ENCODE results near the gene PAMR1. TPM values are rescaled to one million over a fixed set of nuclear protein-coding genes. Genes with fewer than 3 reads are reported as not detected.
A peak's percentile ranks its signal among the peaks of the same experiment; 100 is the strongest.
"Not testable (repeated sequence)": the region's sequence is repeated elsewhere in the genome, so short reads cannot be mapped to it uniquely, and the experiment has no call there.

Gene PAMR1
- total RNA-seq, 4 donors from 2014 or later = 4.0 to 13.5 (median 10.4) TPM

GRCh38 chr11:35526370-35526792, 965 bp upstream of the PAMR1 start:
- no peak for TF ChIP-seq EP300 (IDR thresholded peaks at IDR 0.05; ENCODE audit: low read depth)
- Histone ChIP-seq H3K4me1 (peaks cover 0 to 5% (median 0%) of the 10 kb centered on the region in 4 donors), H3K9me3 (no peaks in the 10 kb centered on the region), H3K36me3 (no peaks in the 10 kb centered on the region), H3K27me3 (peaks cover 58% of the 10 kb centered on the region), H3K4me3 (no peak overlapping the region), H3K27ac (no peak overlapping the region)
- WGBS, 2 donors (ENCODE audit: low coverage in 1 of 2) = 53 to 67% methylated on average over 6 of the region's 6 CpGs
- intact Hi-C loops (cut with DNase I; ENCODE audit: low total_unique reads) (no loop called here), in situ Hi-C loops (cut with MboI; ENCODE audit: low pct_ligation_motif_present in 1 of 4, low pct_unique_long_range_greater_than_20kb in 1 of 4, low sequenced_read_pairs in 3 of 4) (no loop called here)
- DNase-seq = no peak

- H3K4me1 ChIP-seq = peaks cover 0 to 3% (median 0%) of the 10 kb centered on the region in 4 donors
- no peaks in the 10 kb centered on the region for H3K36me3 ChIP-seq
- no peak for TF ChIP-seq POLR2A (IDR thresholded peaks at IDR 0.05)
- TF ChIP-seq POLR2AphosphoS5 (IDR thresholded peaks at IDR 0.05) = no peak
- TF ChIP-seq EP300 (IDR thresholded peaks at IDR 0.05; ENCODE audit: low read depth) = no peak
- no peak for TF ChIP-seq CTCF (IDR thresholded peaks at IDR 0.05)
- WGBS, 2 donors (ENCODE audit: low coverage in 1 of 2) = 66 to 81% methylated on average over 3 to 4 of the region's 4 CpGs
- H3K9me3 ChIP-seq = no peaks in the 10 kb centered on the region
- DNase-seq = no peak
- in situ Hi-C loops (cut with MboI; ENCODE audit: low pct_ligation_motif_present in 1 of 4, low pct_unique_long_range_greater_than_20kb in 1 of 4, low sequenced_read_pairs in 3 of 4) (no loop called here), intact Hi-C loops (cut with DNase I; ENCODE audit: low total_unique reads) (no loop called here)
- peak overlapping the region in 3 of 4 donors; percentile 13 to 77 (median 55) for H3K27ac ChIP-seq
- H3K4me3 ChIP-seq = peak overlapping the region in 3 of 4 donors; percentile 12 to 31 (median 20)
- H3K27me3 ChIP-seq = peaks cover 56% of the 10 kb centered on the region
Measured at GRCh38 chr11:35524780-35525179, 636 bp downstream of the PAMR1 start.

GRCh38 chr11:35523861-35524260, 1.6 kb downstream of the PAMR1 start:
- peaks cover 48% of the 10 kb centered on the region for H3K27me3 ChIP-seq
- peak overlapping the region in 3 of 4 donors; percentile 28 to 77 (median 59) for H3K27ac ChIP-seq
- DNase-seq = no peak
- in situ Hi-C loops (cut with MboI; ENCODE audit: low pct_ligation_motif_present in 1 of 4, low pct_unique_long_range_greater_than_20kb in 1 of 4, low sequenced_read_pairs in 3 of 4) = no loop called here
- WGBS, 2 donors (ENCODE audit: low coverage in 1 of 2) = 41 to 44% methylated on average over 4 to 5 of the region's 5 CpGs
- TF ChIP-seq CTCF (IDR thresholded peaks at IDR 0.05) = no peak
- TF ChIP-seq POLR2AphosphoS5 (IDR thresholded peaks at IDR 0.05) = peak in 1 of 3 donors; percentile 25
- TF ChIP-seq EP300 (IDR thresholded peaks at IDR 0.05; ENCODE audit: low read depth) = no peak
- TF ChIP-seq POLR2A (IDR thresholded peaks at IDR 0.05) = no peak
- no peak overlapping the region for H3K4me3 ChIP-seq
- H3K9me3 ChIP-seq = no peaks in the 10 kb centered on the region
- no peaks in the 10 kb centered on the region for H3K36me3 ChIP-seq
- H3K4me1 ChIP-seq = peaks cover 0 to 3% (median 0%) of the 10 kb centered on the region in 4 donors
- intact Hi-C loops (cut with DNase I; ENCODE audit: low total_unique reads) = no loop called here

- Histone ChIP-seq H3K4me3 (no peak overlapping the region), H3K27me3 (peaks cover 46% of the 10 kb centered on the region), H3K27ac (peak overlapping the region in 3 of 4 donors; percentile 28 to 77 (median 59)), H3K36me3 (no peaks in the 10 kb centered on the region), H3K9me3 (no peaks in the 10 kb centered on the region), H3K4me1 (peaks cover 0 to 3% (median 0%) of the 10 kb centered on the region in 4 donors)
- no peak for TF ChIP-seq CTCF (IDR thresholded peaks at IDR 0.05)
- TF ChIP-seq POLR2A (IDR thresholded peaks at IDR 0.05) = no peak
- TF ChIP-seq POLR2AphosphoS5 (IDR thresholded peaks at IDR 0.05) = no peak
- TF ChIP-seq EP300 (IDR thresholded peaks at IDR 0.05; ENCODE audit: low read depth) = no peak
- intact Hi-C loops (cut with DNase I; ENCODE audit: low total_unique reads) (no loop called here), in situ Hi-C loops (cut with MboI; ENCODE audit: low pct_ligation_motif_present in 1 of 4, low pct_unique_long_range_greater_than_20kb in 1 of 4, low sequenced_read_pairs in 3 of 4) (no loop called here)
- 44 to 45% methylated on average over 5 to 7 of the region's 7 CpGs for WGBS, 2 donors (ENCODE audit: low coverage in 1 of 2)
- no peak for DNase-seq
Measured at GRCh38 chr11:35523331-35523768, 2.1 kb downstream of the PAMR1 start.

DNA sequence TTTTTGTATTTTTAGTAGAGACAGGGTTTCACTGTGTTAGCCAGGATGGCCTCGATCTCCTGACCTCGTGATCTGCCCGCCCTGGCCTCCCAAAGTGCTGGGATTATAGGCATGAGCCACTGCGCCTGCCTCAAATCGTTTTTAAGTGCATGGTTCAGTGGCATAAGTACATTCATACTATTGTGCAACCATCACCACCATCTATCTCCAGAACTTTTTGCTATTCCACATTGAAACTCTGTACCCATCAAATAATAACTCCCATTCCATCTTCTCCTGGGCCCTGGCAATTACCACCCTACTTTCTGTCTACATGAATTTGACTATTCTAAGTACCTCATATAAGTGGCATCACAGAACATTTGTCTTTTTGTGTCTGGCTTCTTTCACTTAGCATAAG, 3.3 kb downstream of the PAMR1 start:
- H3K27ac ChIP-seq; H3K4me3 ChIP-seq; H3K36me3 ChIP-seq; intact Hi-C loops (cut with DNase I; ENCODE audit: low total_unique reads); DNase-seq; in situ Hi-C loops (cut with MboI; ENCODE audit: low pct_ligation_motif_present in 1 of 4, low pct_unique_long_range_greater_than_20kb in 1 of 4, low sequenced_read_pairs in 3 of 4); H3K9me3 ChIP-seq; H3K4me1 ChIP-seq: not testable (repeated sequence)
- 79 to 89% methylated on average over 2 to 5 of the region's 5 CpGs for WGBS, 2 donors (ENCODE audit: low coverage in 1 of 2)
- H3K27me3 ChIP-seq = peaks cover 35% of the 10 kb centered on the region
